ENCODE measurements around the gene SLAMF1.

Gene SLAMF1

DNA sequence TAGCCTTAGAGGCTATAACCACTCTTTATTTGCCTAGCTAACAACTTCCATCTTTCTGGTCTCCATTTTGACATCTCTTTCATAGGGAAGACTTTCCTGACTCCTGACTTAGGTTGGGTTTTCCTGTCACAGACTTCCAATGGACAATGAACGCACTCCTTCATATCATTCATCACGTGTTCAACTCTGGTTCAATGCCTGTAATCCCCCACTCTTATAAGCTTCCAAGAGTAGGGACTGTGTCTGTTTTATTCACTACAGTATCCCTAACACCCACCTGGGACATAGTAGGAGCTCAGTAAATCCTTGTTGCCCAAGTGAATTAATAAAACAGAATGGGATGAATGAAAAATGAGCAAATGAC lies 4.6 kb downstream of the SLAMF1 start:
- POLR2A ChIA-PET (ENCODE audit: low non-redundant PET): no interaction called here
- CTCF ChIA-PET: no interaction called here
- DNase-seq (ENCODE audit: low spot score): no peak
- H3K27ac ChIP-seq: no peak overlapping the region
- TF ChIP-seq, protein P1, sequence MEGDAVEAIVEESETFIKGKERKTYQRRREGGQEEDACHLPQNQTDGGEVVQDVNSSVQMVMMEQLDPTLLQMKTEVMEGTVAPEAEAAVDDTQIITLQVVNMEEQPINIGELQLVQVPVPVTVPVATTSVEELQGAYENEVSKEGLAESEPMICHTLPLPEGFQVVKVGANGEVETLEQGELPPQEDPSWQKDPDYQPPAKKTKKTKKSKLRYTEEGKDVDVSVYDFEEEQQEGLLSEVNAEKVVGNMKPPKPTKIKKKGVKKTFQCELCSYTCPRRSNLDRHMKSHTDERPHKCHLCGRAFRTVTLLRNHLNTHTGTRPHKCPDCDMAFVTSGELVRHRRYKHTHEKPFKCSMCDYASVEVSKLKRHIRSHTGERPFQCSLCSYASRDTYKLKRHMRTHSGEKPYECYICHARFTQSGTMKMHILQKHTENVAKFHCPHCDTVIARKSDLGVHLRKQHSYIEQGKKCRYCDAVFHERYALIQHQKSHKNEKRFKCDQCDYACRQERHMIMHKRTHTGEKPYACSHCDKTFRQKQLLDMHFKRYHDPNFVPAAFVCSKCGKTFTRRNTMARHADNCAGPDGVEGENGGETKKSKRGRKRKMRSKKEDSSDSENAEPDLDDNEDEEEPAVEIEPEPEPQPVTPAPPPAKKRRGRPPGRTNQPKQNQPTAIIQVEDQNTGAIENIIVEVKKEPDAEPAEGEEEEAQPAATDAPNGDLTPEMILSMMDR (conservative IDR thresholded peaks at IDR 0.05; ENCODE audit: low read depth): no peak

DNA sequence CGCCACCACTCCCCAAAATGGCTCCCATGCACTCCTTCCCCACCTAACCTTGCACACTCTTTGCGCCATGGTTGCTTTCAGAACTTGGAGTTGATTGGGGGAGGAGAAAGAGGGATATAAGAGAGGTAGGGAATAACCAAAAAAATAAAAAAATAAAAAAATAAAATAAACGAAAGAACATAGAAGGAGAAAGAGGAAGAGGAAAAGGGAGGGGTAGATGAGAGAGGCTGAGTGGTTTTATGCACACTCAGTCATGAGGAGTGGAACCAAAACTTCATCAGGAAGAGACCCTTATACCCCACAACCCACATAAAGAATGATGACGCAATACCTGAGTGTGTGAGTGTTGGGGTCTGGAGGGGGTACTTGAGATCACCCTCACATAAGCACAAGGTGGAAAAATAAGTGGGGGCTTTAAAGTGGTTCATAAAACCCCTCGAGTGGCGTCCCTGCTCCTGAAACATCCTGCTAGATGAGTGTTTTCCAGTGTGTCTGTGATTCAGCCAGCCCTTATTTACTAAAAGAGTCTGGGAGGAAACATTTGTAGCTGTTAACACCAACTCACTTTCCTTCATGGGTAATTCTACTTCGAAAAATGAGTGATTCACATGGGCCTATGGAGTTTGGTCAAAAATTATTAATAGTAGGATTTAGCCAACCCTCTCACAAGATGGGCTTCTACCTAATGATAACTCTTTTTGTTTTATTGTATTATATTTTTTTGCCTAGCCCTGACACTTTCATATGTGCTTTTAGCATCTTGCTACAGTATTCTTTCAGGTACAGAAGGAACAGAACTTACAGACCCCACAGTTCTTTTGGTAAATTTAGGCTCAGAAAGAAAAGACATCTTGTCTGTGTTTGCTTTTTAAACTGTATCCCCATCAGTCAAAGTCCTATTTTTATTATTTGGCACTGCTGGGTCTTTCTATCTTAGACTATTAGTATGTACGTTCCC lies 5.2 kb downstream of the SLAMF1 start:
- no peak overlapping the region for H3K27ac ChIP-seq
- POLR2A ChIA-PET (ENCODE audit: low non-redundant PET): no interaction called here
- CTCF ChIA-PET: interaction anchor here (0.6 kb wide), 1 partner anchor 348 kb away, joined by 5 read pairs; no protein-coding TSS in a partner anchor
- TF ChIP-seq, protein P1 (conservative IDR thresholded peaks at IDR 0.05; ENCODE audit: low read depth): no peak
- no peak for DNase-seq (ENCODE audit: low spot score)

GRCh38 chr1:160640359-160641123 lies 6.3 kb downstream of the SLAMF1 start:
- no peak for DNase-seq (ENCODE audit: low spot score)
- no peak overlapping the region for H3K27ac ChIP-seq
- TF ChIP-seq, protein P1 (conservative IDR thresholded peaks at IDR 0.05; ENCODE audit: low read depth): no peak
- ChIA-PET POLR2A (ENCODE audit: low non-redundant PET) (no interaction called here), CTCF (no interaction called here)

DNA sequence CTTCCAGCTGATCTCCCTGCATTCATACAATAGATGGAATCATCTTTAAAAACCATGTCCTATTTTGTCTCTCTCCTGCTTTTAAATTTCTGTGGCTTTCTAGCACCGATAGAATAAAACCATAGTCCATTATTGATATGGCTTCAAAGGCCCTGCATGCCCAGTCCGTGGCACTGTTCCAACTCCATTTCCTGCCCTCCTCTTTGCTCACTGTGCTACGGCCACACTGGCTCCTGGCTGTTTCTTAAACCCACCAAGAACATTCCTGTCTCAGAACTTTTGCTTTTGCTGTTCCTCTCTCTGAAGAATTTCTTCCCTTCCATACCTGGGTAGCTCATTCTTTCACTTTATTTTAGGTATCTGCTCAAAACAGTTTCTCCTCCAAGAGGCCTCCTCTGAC lies 7.2 kb downstream of the SLAMF1 start:
- TF ChIP-seq, protein P1 (conservative IDR thresholded peaks at IDR 0.05; ENCODE audit: low read depth): no peak
- no peak for DNase-seq (ENCODE audit: low spot score)
- CTCF ChIA-PET: no interaction called here
- no peak overlapping the region for H3K27ac ChIP-seq
- POLR2A ChIA-PET (ENCODE audit: low non-redundant PET): no interaction called here

DNA sequence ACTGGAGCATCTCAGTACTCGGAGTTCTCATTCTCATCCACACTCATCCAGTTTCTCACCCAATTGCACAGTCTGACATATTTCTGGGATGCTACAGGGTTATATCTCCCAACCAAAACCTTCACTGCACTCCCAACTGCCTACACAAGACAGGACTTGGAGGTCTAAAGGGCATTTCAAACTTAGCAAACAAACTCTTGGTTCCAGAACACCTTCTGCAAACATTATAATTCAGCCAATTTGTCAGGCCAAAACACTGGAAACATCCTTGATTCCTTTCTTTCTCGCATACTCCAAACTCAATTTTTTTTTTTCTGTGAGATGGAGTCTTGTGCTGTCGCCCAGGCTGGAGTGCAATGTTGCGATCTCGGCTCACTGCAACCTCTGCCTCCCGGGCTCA lies 7.9 kb downstream of the SLAMF1 start:
- DNase-seq (ENCODE audit: low spot score): no peak
- TF ChIP-seq, protein P1 (conservative IDR thresholded peaks at IDR 0.05; ENCODE audit: low read depth): no peak
- ChIA-PET CTCF (no interaction called here), POLR2A (ENCODE audit: low non-redundant PET) (no interaction called here)
- H3K27ac ChIP-seq: no peak overlapping the region

GRCh38 chr1:160638540-160638857 lies 8.3 kb downstream of the SLAMF1 start:
- ChIA-PET POLR2A (ENCODE audit: low non-redundant PET) (no interaction called here), CTCF (no interaction called here)
- TF ChIP-seq, protein P1 (conservative IDR thresholded peaks at IDR 0.05; ENCODE audit: low read depth): no peak
- DNase-seq (ENCODE audit: low spot score): no peak
- no peak overlapping the region for H3K27ac ChIP-seq

Measured in RWPE1 (cell line).